GM21723 (cell line): Measurements from ENCODE around the gene BTNL9.
"Not testable (repeated sequence)": the region's sequence is repeated elsewhere in the genome, so short reads cannot be mapped to it uniquely, and the experiment has no call there.

Experiments used
- ATAC-seq: cut with Tn5 transposase; IDR thresholded peaks from one replicate; pipeline ENCODE4 v1.9.1; 2021; ENCODE audit warnings: mild to moderate bottlenecking, moderate library complexity; ENCODE audit not compliant: unreplicated experiment

Gene BTNL9

GRCh38 chr5:181042036-181042713 lies 2.1 kb downstream of the BTNL9 start:
- no peak for ATAC-seq

- ATAC-seq = no peak
Measured at GRCh38 chr5:181042722-181043121, 2.7 kb downstream of the BTNL9 start.

GRCh38 chr5:181043285-181044092 lies 3.4 kb downstream of the BTNL9 start:
- no peak for ATAC-seq

GRCh38 chr5:181044093-181044599 lies 4.1 kb downstream of the BTNL9 start:
- no peak for ATAC-seq

GRCh38 chr5:181044662-181045305 lies 4.7 kb downstream of the BTNL9 start:
- ATAC-seq = no peak

GRCh38 chr5:181045316-181045715 lies 5.2 kb downstream of the BTNL9 start:
- no peak for ATAC-seq

- not testable (repeated sequence) for ATAC-seq
Measured at GRCh38 chr5:181045857-181046256, 5.8 kb downstream of the BTNL9 start.

- ATAC-seq = no peak
Measured at GRCh38 chr5:181047288-181047687, 7.2 kb downstream of the BTNL9 start.

- no peak for ATAC-seq
Measured at GRCh38 chr5:181047921-181048320, 7.9 kb downstream of the BTNL9 start.

GRCh38 chr5:181050016-181050415 lies 9.9 kb downstream of the BTNL9 start:
- ATAC-seq = no peak

GRCh38 chr5:181051841-181052671 lies 12.0 kb downstream of the BTNL9 start:
- no peak for ATAC-seq

GRCh38 chr5:181052672-181053487 lies 12.8 kb downstream of the BTNL9 start:
- peak; percentile 38 for ATAC-seq

GRCh38 chr5:181053488-181054121 lies 13.5 kb downstream of the BTNL9 start:
- peak; percentile 22 for ATAC-seq

GRCh38 chr5:181054138-181054537 lies 14.1 kb downstream of the BTNL9 start:
- ATAC-seq = no peak

- ATAC-seq = no peak
Measured at GRCh38 chr5:181054871-181055459, 14.9 kb downstream of the BTNL9 start.

GRCh38 chr5:181056431-181056830 lies 16.4 kb downstream of the BTNL9 start:
- ATAC-seq = no peak

GRCh38 chr5:181058321-181058720 lies 18.3 kb downstream of the BTNL9 start:
- ATAC-seq = no peak

GRCh38 chr5:181058786-181059296 lies 18.8 kb downstream of the BTNL9 start:
- no peak for ATAC-seq
